Activated CD8-positive, alpha-beta memory T cell treated with anti-CD3 and anti-CD28 coated beads for 4 hours (primary cell): Measurements from ENCODE around the gene SEZ6L2.
"Not testable (repeated sequence)": the region's sequence is repeated elsewhere in the genome, so short reads cannot be mapped to it uniquely, and the experiment has no call there.

Experiments
- DNase-seq, 2 donors: peaks; one replicate each; pipeline ENCODE4 v3.0.0-alpha.2; 2020; ENCODE audit warnings: low read depth in 2 of 2

Gene SEZ6L2

DNA sequence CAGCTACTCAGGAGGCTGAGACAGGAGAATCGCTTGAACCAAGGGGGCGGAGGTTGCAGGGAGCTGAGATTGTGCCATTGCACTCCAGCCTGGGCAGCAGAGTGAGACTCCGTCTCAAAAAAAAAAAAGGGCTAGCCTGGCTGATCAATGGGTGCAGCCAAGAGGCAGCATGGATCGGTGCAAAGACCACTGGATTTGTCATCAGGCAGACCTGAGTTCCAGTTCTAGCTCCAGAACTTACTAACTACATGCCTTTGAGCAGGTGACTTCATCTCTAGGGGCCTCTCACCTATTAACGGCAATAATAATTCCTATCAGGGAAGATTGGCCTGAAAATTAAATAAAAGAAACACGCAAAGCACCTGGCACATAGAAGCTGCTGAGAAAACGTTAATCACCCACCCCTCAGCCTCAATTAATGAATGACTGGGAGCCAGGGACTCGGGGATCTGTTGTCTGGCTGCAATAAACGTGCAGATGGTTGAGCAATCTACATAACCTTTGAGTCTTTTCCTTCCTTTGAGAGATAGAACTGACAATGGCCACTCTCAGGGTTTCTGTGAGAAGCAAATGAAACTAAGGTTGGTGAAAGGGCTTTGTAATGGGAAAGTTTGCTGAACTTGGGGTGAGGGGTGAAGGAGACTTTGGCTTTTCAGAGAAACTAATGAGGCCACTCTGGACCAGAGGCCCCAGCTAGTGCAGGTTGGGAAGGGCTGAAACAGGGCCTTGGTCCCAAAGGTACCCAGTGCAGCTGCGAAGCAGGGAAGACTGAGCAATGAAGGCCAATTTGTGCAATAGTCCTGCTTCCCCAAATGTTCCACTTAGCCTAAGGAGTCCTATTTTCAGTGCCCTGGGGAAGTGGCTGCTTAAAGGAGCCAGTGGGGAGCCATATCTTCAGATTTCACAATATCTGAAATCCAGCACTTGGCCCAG, 7.6 kb downstream of the SEZ6L2 start:
- DNase-seq = no peak

DNA sequence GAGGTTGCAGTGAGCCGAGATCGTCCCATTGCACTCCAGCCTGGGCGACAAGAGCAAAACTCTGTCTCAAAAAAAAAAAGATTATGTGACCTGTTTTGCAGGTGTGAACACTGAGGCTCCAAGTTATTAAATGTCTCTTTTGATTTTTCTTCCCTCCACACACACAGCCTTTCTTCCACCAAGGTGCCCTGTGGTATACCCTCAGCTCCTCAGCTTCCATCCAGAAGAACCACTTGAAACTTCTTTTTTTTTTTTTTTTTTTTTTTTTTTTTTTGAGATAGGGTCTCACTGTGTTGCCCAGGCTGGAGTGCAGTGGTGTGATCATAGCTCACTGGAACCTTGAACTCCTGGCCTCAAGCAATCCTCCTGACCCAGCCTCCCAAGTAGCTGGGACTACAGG, 10.0 kb downstream of the SEZ6L2 start:
- DNase-seq = not testable (repeated sequence)

DNA sequence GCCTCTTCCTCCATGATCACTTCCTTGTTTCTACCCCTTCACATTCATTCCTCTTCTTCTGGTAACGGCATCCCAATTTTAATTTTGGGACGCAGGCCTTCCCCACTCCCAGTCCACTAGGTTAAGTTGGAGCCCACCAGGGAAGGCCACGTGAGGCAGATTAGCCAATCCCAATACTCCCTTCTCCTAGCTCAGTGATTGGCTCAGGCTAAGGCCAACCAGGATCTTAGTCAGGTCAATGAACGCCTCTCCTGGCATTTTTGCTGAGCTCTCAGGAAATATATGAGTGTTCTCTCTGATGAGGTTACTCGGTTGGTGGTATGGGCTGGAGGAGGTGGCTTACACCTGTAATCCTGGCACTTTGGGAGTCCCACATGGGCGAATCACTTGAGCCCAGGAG, 15.4 kb downstream of the SEZ6L2 start:
- no peak for DNase-seq

DNA sequence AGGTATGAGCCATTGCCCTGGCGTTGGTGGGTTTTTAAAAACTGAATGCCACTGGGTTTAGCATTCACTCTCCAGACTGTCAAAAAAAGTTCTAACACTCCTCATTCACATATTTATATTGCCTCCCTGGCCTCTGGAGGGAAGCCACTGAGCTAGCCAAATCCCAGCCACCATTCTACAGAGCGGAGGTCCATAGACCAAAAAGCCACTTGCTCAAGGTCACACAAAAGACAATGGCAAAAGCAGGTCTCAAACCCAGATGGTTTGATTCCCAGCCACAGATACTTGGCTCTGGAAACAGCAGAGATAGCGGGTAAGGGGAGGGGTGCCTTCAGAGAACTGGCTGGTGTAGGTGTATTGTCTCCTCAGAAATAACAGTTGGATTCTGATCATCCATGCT, 18.3 kb downstream of the SEZ6L2 start:
- no peak for DNase-seq

DNA sequence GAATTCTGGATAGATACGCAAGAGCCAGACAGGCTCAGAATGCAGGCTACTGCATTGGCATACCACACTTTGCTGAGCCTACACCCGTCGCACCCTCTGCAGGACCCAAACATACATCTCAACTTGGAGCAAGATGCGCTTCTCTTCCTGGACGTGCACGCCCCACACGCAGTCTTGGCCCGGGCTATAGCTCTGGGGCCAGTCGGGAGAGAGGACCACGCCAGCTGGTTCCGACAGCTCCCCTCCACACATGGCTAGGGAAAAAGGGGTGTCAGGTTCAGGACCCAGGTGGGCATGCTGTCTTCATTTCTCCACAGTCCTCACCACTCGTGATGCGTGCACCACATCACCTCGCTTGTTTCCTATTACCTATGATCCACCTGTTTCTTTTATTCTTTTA, 21.2 kb downstream of the SEZ6L2 start:
- no peak for DNase-seq

DNA sequence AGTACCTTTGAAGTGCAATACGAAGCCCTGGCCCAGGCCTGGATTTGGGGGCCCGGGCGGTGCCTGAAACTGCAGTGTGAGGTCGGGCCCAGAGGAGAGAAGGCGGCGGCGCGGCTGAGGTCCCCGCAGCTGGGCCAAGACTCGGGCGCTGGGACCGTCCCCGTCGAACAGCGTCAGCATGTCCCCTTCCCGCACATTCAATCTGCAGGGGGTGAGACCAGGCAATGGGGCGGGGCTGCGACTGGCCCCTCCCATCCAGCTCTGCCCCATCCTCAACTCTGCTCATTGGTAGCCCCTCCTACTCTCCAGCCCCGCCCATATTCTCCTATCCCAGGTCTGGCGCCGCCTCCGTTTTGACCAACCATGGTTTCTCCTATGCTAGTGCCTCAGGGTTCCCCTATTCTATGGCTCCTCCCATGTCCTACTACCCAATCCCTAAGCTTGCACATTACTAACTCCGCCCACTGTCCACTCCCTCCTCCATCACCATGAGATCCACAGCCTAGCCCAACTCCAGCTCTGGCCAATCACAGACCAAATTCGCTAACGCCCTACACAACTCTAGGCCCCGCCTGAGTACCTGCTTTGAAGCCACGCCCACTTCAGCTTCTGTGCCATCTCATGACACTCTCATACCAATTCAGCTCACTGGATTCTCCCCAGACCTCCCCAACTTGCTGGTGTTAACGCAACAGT, 21.9 kb downstream of the SEZ6L2 start:
- no peak for DNase-seq

DNA sequence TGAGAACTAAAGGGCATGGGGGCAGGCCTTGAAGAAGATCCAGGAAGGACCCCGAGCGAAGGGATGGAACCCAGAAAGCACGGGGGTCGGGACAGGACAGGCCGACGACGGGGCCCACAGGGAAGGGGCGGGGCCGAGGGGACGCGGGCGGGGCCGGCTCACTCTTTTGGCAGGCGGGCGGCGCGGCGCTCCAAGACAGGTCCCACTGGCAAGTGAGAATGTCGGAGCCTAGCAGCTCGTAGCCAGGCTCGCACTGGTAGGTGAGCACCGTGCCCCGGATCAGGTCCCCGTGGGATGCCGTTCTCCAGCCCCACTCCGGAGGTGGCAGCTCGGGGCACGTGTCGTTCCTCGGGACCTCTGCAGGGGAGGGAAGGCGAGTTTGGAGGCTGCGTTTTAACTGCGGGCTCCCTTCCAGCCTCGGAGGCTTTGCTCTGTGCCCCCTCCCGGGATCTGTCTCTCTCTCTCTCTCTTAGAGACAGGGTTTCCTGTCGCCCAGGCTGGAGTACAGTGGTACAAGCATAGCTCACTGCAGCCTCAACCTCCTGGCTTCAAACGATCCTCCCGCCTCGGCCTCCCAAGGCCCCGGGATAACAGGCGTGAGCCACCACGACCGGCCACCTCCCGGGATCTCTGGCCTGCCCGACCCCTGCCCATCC, 22.6 kb downstream of the SEZ6L2 start:
- DNase-seq = no peak

DNA sequence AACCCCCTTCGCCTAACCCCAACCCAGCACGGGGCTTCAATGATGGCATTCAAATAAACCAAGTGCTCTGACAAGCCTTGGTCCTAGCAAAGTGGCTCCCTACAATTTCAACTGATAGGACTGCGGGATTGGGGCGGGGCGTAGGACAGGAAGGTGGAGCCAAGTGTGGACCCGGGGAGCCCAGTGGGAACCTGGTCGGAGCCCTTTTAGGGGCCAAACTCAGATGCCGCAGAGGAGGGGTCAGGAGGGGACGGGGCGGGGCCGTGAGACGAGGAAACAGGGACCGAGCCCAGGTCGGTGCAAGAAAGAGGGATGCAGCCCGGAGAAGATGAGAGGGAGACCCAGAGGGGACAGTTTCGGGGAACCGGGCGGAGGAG, 23.1 kb downstream of the SEZ6L2 start:
- DNase-seq = no peak

DNA sequence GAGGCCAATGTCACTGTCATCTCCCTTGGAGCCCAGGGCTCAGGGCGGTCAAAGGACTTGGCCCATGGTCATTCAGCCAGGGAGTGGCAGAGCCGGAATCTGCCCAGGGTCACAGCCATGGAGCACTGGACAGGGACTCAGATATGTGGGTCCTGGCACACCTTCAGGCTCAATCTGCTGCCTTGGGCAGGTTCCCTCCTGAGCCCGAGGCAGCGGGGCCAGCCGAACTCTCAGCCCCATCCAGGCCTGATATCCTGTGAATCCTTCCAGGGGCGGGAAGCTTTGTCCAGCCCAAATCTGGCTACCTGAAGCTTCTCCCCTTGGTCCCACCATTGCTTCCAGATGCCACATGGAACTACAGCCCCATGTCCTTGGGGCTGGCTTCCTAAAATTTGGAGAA, 24.1 kb downstream of the SEZ6L2 start:
- DNase-seq = no peak

DNA sequence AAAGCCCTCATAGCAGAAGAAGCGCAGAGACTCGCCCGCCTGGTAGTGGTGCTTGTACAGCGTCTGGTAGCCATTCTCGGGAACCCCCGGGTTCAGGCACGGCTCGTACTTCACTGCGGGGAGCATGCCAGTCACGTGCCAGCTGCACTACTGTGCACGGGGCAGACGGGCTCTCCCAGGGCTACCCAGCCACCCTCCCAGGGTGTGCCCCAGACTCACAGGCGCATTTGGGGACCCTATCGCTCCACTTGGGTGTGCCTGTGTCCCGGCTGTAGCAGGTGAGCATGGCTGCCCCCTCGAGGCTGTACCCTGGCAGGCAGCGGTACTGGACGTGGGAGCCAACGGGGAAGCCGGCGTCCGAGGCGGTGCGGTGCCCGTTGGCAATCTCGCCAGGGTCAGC, 26.0 kb downstream of the SEZ6L2 start:
- no peak for DNase-seq

DNA sequence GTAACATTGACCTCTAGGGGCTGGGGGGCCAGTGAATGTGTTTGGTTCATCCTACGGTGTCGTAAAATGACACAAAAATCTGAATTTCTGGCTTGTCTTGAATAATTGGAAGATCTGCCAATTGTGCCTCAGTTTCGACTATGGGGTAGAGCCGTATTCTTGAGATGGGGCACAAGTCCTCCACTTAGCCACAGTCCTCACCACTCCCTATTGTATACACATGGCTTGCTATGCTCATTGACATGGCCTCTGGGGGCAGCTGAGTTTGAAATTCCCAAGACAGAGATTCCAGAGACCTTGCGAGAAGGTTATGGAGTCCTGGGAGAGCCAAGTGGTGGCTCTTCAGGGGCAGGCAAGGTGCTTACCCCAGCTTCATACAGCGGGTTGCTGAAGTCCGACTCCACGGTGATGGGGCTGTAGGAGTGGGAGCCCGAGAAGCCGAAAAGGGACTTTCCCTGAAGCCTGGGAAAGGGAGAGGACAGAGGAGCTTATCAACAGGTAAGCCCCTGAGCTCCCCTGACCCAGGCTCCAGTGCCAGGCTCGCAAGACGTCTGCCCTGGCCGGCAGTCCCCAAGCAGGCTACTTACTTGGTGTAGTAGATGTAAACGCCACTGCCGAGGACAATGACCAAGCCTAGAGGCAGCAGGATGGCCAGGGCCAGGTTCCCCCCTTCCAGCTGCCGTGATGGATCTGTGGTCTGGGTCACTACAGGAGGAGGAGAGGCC, 27.4 kb downstream of the SEZ6L2 start:
- DNase-seq = no peak

DNA sequence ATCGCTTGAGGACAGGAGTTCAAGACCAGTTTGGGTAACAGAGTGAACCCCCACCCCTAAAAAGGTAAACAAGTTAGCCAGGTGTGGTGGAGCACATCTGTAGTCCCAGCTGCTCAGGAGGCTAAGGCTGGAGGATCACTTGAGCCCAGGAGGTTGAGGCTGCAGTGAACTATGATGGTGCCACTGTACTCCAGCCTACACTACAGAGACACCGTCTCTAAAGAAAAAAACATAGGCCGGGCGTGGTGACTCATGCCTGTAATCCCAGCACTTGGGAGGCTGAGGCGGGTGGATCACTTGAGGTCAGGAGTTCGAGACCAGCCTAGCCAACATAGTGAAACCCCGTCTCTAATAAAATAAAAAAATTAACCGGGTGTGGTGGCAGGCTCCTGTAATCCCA, 30.3 kb downstream of the SEZ6L2 start:
- not testable (repeated sequence) for DNase-seq

DNA sequence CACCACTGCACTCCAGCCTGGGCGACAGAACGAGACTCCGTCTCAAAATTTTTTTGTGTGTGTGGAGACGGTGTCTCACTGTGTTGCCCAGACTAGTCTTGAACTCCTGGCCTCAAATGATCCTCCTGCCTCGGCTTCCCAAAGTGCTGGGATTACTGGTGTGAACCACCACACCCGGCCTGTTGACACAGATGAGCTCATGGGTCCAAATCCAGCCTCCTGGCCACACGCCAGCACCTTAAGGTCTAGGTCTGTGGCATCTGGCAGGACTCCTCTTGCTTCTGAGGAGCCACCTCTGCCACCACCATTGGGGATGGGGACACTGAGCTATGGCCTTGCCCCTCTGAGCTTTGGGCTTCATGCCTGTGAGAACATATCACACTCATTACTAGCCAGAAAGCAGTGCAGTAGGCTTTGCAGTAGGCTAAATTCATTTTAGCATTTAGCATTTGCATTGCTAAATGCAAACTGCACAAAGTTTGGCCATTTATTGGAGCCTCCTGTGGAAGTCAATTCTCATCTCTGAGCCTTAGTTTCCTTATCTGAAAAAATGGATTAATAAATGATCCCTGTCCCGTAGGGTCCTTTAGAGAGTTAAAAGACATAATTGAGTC, 30.8 kb downstream of the SEZ6L2 start:
- no peak for DNase-seq

DNA sequence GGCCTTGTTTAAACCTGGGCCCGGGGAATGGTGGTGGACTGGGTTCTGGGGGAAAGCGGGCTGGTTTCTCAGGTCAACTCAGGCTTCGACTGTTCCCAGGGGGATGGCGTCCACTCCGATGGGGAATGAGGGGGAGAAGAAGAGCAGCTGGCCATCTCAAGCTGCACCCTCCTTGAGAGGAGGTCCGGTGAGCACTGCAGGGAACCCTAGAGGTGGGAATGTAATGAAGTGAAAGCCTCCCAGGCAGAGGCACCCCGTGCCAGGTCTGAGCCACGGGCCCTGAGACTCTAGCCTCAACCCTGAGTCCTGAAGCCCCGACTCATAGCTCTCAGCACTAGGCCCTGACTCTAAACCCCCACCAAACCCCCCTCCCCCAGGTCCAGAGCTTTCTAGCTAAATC, 35.1 kb downstream of the SEZ6L2 start:
- no peak for DNase-seq

DNA sequence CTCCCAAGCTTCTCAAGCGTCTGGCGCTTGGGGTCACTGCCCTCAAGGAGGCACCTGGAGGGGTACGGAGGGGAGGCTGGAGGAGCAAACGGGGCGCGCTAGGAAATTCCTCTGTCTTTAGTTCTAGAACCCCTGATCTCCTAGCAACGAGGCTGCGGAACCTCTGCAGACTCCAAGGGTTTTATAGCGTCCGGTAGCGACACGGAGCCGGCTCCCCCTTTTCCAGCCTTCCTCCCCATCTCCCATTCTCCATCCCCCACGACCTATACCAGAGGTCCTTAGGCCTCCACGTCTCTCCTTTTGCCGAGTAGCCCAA, 35.7 kb downstream of the SEZ6L2 start:
- DNase-seq = no peak

DNA sequence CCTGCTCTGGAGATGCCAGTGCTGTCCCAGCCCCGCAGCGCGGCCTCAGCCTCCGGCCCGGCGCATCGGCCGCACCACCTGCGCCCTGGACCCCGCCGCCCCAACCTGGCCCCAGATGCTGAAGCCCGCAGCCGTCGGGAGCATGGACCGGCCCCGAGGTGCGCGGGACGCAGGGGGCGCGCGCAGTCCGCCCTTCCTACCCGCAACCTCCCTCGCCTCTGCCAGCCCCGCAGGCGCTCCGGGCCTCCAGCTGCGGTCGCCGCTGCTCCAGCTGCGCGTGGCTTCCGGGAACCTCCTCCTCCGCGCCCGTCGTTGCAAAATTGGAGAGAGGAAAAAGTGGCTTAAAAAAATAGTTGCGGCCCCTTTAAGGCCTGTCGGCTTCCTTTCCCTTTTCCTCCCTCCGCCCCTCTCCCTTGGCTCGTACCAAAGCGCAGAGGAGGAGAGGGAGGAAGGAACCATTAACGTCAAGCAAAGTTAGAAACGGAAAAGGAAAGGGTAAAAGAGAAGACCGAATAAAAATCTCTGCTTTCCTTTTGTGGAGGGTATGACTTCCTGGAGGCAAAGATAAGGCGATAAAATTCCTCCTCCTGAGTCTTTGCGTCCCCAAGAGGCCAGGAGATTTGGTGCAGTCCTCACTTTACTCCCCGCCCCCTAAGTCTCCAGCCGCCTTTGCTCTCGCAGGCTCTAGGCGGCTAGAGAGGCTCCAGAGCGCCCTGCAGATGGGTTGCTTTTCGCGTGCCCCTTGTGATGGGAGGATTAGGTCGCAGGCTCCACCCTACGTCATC, 36.3 kb downstream of the SEZ6L2 start, which contains the start of gene CDIPT:
CDIPT (minus strand) TSS at position 343 of the 785 bp plus-strand sequence. CDS start 369 bp downstream, outside the sequence.
- peak; percentile 83 to 90 for DNase-seq

DNA sequence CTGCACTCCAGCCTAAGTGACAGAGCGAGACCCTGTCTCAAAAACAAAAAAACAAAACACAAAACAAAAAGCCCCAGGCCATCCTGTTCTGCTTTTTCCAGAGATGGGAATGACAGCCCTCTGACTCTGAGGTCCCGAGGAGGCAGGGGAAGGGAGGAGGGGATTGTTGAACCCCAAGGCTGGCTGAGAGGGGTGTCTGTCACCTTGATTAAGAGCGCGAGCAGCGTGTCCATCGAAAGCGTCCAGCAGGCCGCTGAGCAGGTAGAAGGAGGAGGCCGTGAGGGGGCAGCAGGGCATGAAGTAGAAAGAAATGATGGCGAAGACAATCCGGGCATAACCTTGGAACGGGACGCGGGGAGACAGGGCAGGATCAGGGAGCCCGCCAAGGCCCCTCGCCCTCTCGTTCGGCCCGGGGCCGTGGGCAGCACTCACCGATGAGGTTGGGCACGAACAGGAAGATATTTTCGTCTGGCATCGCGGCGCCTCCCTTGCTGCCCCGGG, 36.9 kb downstream of the SEZ6L2 start:
- DNase-seq = no peak

DNA sequence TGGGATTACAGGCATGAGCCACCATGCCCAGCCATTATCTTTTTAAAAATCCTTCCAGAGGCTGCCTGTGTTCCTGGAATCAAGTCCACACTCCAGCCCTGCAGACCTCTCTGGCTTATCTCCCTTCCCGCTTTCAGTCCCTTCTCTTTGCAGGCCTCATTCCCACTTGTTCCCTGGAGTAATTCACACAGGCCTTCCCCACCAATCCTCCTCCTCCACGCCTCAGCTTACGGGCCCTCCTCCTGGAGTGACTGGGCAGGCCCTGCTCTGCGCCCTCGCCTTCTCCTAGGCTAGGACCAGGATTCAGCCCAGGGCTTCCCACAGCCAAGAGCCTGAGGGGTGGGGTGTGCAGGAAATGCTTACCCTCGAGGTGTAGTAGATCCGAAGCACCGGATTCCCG, 39.1 kb downstream of the SEZ6L2 start:
- no peak for DNase-seq

DNA sequence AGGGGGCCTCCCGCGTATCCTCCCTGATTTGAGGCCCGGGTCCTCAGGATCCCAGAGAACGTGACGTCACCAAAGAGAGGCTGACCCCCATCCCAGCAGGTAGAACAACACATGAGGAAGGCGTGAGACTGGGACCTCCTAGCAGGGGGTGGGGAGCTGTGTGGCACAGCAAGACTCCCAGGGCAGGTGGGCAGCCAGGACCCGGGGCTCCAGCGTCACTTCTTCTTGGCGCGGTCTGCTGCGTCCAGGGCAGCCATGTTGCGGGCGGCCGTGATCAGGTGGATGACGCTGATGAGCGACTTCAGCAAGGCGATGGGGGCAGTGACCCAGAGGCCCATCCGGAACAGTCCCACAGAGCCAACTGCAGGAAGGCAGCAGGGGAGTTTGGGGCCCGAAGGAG, 40.4 kb downstream of the SEZ6L2 start:
- no peak for DNase-seq

DNA sequence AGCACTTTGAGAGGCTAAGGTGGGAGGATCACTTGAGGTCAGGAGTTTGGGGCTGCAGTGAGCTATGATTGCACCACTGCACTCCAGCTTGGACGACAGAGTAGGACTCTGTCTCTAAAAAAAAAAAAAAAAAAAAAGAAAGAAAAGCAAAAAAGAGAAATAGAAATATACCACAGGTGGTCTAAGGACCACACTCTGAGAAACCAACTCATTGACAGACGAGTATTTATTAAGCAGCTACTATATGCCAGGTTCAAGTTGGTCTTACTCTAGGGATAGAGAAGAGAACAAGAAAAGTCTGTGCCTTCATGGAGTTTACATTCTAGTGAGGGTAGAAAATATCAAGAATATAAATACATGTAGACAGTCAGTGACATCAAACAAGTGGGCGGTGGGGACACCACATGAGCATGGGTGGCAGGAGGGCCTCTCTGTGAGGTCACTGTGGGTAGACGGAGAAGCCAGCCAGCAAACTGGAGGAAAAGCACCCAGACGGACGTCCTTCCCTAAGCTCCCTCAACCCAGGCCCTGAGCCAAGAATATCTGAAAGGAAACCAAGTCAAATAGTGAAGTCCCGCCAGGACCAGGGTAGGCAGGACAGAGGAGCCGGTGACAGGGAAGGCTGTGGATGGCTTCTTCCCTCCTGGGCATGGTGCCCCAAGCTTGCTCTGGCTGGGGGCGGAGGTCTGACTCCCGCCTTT, 41.1 kb downstream of the SEZ6L2 start:
- DNase-seq = no peak
